NCI-H2029 (cell line): ENCODE data around the gene PLEKHH3.
A peak's percentile ranks its signal among the peaks of the same experiment; 100 is the strongest.
"Not testable (repeated sequence)": the region's sequence is repeated elsewhere in the genome, so short reads cannot be mapped to it uniquely, and the experiment has no call there.

Source experiments
- DNase-seq: peaks from one replicate; lab custom pipeline; 2025; lab: John Stamatoyannopoulos, UW

Gene PLEKHH3

GRCh38 chr17:42670789-42671657, 5.8 kb downstream of the PLEKHH3 start:
- no peak for DNase-seq

- DNase-seq = no peak
These were observed 6.6 kb downstream of the PLEKHH3 start for GRCh38 chr17:42669977-42670788.

GRCh38 chr17:42669705-42669976, 7.2 kb downstream of the PLEKHH3 start:
- no peak for DNase-seq

GRCh38 chr17:42667088-42667951, 9.5 kb downstream of the PLEKHH3 start:
- no peak for DNase-seq

GRCh38 chr17:42666126-42666525, 10.7 kb downstream of the PLEKHH3 start:
- not testable (repeated sequence) for DNase-seq

- no peak for DNase-seq
These were observed 11.2 kb downstream of the PLEKHH3 start for GRCh38 chr17:42665581-42666001.

- DNase-seq = no peak
These were observed 16.0 kb downstream of the PLEKHH3 start for GRCh38 chr17:42660692-42661345.

GRCh38 chr17:42659932-42660274, 16.9 kb downstream of the PLEKHH3 start:
- not testable (repeated sequence) for DNase-seq

- DNase-seq = peak; percentile 82
These were observed 17.5 kb downstream of the PLEKHH3 start, which contains the start of gene TUBG2 for GRCh38 chr17:42659079-42659931. TUBG2 (plus strand) TSS chr17:42659284; CDS start chr17:42659504, 220 bp downstream.

- no peak for DNase-seq
These were observed 18.8 kb downstream of the PLEKHH3 start for GRCh38 chr17:42657824-42658588.

GRCh38 chr17:42655528-42655927, 21.3 kb downstream of the PLEKHH3 start:
- no peak for DNase-seq

GRCh38 chr17:42653179-42654124, 23.3 kb downstream of the PLEKHH3 start:
- no peak for DNase-seq

GRCh38 chr17:42651392-42651791, 25.4 kb downstream of the PLEKHH3 start:
- DNase-seq = no peak

- no peak for DNase-seq
These were observed 29.0 kb downstream of the PLEKHH3 start for GRCh38 chr17:42647778-42648177.

GRCh38 chr17:42642336-42642735, 34.5 kb downstream of the PLEKHH3 start:
- no peak for DNase-seq

- DNase-seq = no peak
These were observed 36.7 kb downstream of the PLEKHH3 start for GRCh38 chr17:42640121-42640520.

- no peak for DNase-seq
These were observed 37.2 kb downstream of the PLEKHH3 start for GRCh38 chr17:42639525-42640113.

GRCh38 chr17:42632949-42633444, 43.8 kb downstream of the PLEKHH3 start:
- DNase-seq = no peak
